Fibroblast of skin of right quadriceps (primary cell): ENCODE results near the gene MID2.

Experiments
- DNase-seq: peaks from one replicate; pipeline ENCODE4 v3.0.0-alpha.2; 2013

The MID2 gene

DNA sequence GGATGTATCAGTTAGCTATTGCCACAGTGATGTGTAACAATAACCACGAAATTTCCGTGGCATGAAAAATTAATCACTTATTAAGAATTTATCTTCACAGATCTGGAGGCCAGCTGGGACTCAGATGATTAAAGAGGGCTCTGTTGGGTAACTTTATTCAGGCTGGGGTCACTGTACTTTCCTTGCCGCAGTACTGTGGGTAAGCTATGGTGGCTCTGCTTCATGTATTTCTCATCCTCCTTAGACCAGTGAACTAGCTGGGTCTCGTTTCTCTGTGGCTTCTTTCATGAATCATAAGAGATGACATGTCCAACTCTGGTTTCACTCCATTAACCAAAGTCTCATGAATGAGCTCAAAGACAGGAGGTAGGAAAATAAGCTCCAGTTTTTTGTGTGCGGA is 143.0 kb downstream of the MID2 start:
- DNase-seq, result no peak

DNA sequence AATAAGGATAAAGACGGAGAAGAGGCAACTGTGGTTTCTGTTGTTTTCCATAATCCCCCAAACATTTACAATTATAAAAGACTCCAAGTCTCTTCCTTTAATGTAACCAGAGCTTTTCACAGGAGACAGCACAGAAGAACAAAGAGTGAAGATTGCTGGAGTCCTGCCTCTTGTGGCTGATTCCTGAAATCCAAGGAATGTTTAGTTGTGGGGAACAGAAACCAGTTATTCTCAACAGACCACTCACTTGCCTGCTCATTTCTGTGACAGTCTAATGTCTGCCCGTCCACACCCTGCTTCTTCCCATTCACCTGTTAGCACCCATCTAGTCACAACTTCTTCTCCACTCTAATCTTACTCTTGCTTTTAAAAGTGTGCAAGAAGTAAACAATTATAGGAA is 144.4 kb downstream of the MID2 start:
- no peak for DNase-seq

DNA sequence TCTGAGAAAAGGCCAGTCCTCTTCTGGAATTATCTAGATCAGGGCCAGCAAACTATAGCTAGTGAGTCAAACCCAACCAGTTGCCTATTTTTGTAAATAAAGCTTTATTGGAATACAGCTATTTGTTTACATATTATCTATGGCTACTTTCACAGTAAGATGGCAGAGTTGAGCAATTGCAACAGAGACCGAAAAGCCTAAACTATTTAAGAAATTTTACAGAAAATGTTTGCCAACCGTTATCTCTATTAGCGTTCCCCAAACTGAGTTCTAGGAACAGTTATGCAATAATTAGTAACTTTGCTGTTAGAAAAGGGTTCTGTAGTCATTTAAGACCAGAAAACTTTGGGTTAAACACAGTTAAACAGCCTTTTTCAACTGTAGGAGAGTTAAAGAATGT is 146.0 kb downstream of the MID2 start:
- no peak for DNase-seq
